ENCODE results near the gene CDK14.

GRCh38 chr7:91151916-91152315, 555.8 kb downstream of the CDK14 start:
- TF ChIP-seq CTCF (IDR thresholded peaks at IDR 0.05; ENCODE audit: low read depth, low read length) (no peak), EZH2phosphoT487 (IDR thresholded peaks at IDR 0.05; ENCODE audit: low read depth) (no peak)

Data from OCI-LY3 (cell line).